Measurements from ENCODE around the gene DTNBP1. TPM values are rescaled to one million over a fixed set of nuclear protein-coding genes. Genes with fewer than 3 reads are reported as not detected.

The DTNBP1 gene
- total and polyA plus RNA-seq, 4 donors, result 26.2 to 37.1 (median 27.6) TPM

DNA sequence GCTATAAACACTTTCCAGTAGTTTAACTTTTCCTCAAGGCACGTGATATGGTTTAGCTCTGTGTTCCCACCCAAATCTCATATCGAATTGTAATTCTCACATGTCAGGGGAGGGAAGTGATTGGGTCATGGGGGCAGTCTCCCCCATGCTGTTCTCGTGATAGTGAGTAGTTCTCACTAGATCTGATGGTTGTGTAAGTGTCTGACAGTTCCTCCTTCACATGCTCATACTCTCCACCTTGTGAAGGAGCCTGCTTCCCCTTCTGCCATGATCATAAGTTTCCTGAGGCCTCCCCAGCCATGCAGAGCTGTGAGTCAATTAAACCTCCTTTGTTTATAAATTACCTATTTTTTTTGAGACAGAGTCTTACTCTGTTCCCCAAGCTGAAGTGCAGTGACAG lies 127.9 kb downstream of the DTNBP1 start:
- 90 to 93% methylated on average over 3 of the region's 3 CpGs for WGBS, 2 donors
- H3K27me3 ChIP-seq (ENCODE audit: control insufficient read depth in 1 of 2, insufficient read depth in 2 of 2, low read length in 1 of 2), result no peaks in the 10 kb centered on the region
- H3K36me3 ChIP-seq (ENCODE audit: control insufficient read depth in 1 of 2, insufficient read depth in 2 of 2, low read length in 1 of 2), result peaks cover 3 to 7% of the 10 kb centered on the region in 2 donors
- no peaks in the 10 kb centered on the region for H3K4me1 ChIP-seq (ENCODE audit: control insufficient read depth in 1 of 2, insufficient read depth in 2 of 2, low read length in 2 of 2)
- intact Hi-C loops (cut with DNase I), result no loop called here
- ATAC-seq (ENCODE audit: low FRiP score) (no peak), DNase-seq (no peak)
- H3K9me3 ChIP-seq (ENCODE audit: control insufficient read depth, low read length), result no peaks in the 10 kb centered on the region
- no peak overlapping the region for H3K27ac ChIP-seq (ENCODE audit: low read depth in 1 of 2, low read length in 2 of 2)
- H3K4me3 ChIP-seq (ENCODE audit: low read length in 2 of 2), result no peak overlapping the region

DNA sequence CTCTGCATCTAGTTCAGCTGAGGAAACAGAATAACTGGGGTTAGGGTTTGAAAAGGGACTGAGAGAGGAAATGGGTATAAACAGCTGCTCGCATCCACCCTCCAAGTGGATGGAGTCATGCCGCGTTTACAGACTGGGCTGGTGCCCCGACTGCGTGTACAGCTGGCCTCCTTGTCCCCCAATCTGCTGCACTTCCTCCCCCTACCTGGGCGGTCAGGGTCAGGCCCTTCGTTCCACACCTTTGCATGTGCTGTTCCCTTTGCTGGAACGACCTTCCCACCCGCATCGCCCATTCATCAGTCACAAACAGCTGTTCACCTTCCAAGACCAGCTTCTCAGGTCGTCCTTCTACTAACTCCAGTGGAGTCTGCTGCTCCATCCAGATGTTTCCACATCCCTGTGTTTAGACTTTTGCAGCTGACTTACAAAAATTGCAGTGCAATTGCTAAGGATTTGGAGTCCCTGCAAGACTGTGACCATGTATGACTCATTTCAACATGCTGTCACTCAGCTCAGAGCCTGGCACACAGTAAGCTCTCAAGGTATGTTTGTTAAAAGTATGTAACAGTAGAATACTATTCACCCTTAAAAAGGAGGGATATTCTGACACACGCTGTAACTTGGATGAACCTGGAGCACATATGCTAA lies 129.3 kb downstream of the DTNBP1 start:
- no peaks in the 10 kb centered on the region for H3K9me3 ChIP-seq (ENCODE audit: control insufficient read depth, low read length)
- intact Hi-C loops (cut with DNase I), result no loop called here
- DNase-seq, result no peak
- H3K36me3 ChIP-seq (ENCODE audit: control insufficient read depth in 1 of 2, insufficient read depth in 2 of 2, low read length in 1 of 2), result peaks cover 3 to 7% of the 10 kb centered on the region in 2 donors
- no peak for ATAC-seq (ENCODE audit: low FRiP score)
- no peaks in the 10 kb centered on the region for H3K27me3 ChIP-seq (ENCODE audit: control insufficient read depth in 1 of 2, insufficient read depth in 2 of 2, low read length in 1 of 2)
- no peak overlapping the region for H3K27ac ChIP-seq (ENCODE audit: low read depth in 1 of 2, low read length in 2 of 2)
- H3K4me3 ChIP-seq (ENCODE audit: low read length in 2 of 2), result no peak overlapping the region
- 89 to 94% methylated on average over 12 of the region's 12 CpGs for WGBS, 2 donors
- no peaks in the 10 kb centered on the region for H3K4me1 ChIP-seq (ENCODE audit: control insufficient read depth in 1 of 2, insufficient read depth in 2 of 2, low read length in 2 of 2)

DNA sequence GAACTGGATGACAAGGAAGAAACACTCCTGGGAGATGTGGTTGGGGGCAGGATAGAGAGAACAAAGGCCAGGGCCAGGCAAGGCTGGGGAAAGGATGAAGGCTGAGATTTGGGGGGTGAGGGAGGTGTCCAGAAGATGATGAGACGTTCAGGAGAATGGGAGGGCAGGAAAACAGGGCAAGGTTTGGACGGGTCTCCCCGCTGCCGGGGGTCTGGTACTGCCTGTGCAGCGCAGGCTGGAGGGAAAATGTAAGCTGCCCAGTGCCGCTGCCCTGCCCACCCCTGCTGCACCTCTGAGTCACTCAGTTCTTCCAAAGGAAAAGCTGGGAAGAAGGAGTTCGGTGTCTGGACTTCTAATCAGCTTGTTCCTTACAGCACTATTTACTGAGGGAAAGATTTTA lies 130.9 kb downstream of the DTNBP1 start:
- H3K27me3 ChIP-seq (ENCODE audit: control insufficient read depth in 1 of 2, insufficient read depth in 2 of 2, low read length in 1 of 2), result no peaks in the 10 kb centered on the region
- no peak for ATAC-seq (ENCODE audit: low FRiP score)
- no peak overlapping the region for H3K27ac ChIP-seq (ENCODE audit: low read depth in 1 of 2, low read length in 2 of 2)
- intact Hi-C loops (cut with DNase I), result no loop called here
- no peaks in the 10 kb centered on the region for H3K9me3 ChIP-seq (ENCODE audit: control insufficient read depth, low read length)
- H3K36me3 ChIP-seq (ENCODE audit: control insufficient read depth in 1 of 2, insufficient read depth in 2 of 2, low read length in 1 of 2), result peaks cover 3 to 7% of the 10 kb centered on the region in 2 donors
- WGBS, 2 donors, result 94 to 97% methylated on average over 7 of the region's 7 CpGs
- H3K4me1 ChIP-seq (ENCODE audit: control insufficient read depth in 1 of 2, insufficient read depth in 2 of 2, low read length in 2 of 2), result no peaks in the 10 kb centered on the region
- DNase-seq, result no peak
- H3K4me3 ChIP-seq (ENCODE audit: low read length in 2 of 2), result no peak overlapping the region

DNA sequence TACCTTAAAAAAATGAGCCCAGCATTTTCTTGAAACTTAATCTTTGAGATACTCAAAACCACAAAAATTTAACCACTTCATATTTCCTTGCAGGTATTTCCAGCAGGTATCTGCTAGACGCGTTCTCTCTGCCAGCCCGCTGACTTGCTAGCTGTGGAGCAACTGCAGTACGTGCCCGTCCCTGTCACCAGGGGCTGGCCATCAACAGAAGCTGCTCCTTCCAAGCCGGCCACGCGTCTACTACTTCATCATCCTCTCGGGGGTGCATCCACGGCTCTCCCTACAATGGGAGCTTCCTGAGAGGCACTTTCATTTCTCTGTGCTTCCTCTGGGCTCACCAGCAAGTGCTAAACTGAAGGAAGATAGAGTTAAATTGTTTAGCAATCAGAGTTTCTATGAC lies 132.4 kb downstream of the DTNBP1 start:
- ATAC-seq (ENCODE audit: low FRiP score), result no peak
- intact Hi-C loops (cut with DNase I), result no loop called here
- H3K27ac ChIP-seq (ENCODE audit: low read depth in 1 of 2, low read length in 2 of 2), result no peak overlapping the region
- no peak overlapping the region for H3K4me3 ChIP-seq (ENCODE audit: low read length in 2 of 2)
- no peaks in the 10 kb centered on the region for H3K27me3 ChIP-seq (ENCODE audit: control insufficient read depth in 1 of 2, insufficient read depth in 2 of 2, low read length in 1 of 2)
- no peaks in the 10 kb centered on the region for H3K4me1 ChIP-seq (ENCODE audit: control insufficient read depth in 1 of 2, insufficient read depth in 2 of 2, low read length in 2 of 2)
- 90 to 95% methylated on average over 10 of the region's 10 CpGs for WGBS, 2 donors
- no peaks in the 10 kb centered on the region for H3K9me3 ChIP-seq (ENCODE audit: control insufficient read depth, low read length)
- no peak for DNase-seq
- peaks cover 4 to 7% of the 10 kb centered on the region in 2 donors for H3K36me3 ChIP-seq (ENCODE audit: control insufficient read depth in 1 of 2, insufficient read depth in 2 of 2, low read length in 1 of 2)

DNA sequence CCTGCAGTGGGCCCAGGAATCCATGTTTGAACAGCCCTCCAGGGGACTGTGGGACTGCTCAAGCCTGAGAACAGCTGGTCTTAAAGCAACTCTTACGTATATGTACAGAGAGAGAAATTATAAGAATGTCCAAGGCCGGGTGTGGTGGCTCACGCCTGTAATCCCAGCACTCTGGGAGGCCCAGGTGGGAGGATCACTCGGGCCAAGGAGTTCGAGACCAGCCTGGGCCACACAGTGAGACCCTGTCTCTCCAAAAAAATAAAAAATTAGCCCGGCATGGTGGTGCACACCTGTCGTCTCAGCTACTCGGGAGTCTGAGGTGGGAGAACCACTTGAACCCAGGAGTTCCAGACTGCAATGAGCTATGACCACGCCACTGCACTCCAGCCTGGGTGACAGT lies 134.0 kb downstream of the DTNBP1 start:
- DNase-seq (no peak), ATAC-seq (ENCODE audit: low FRiP score) (no peak)
- Histone ChIP-seq H3K4me3 (ENCODE audit: low read length in 2 of 2) (no peak overlapping the region), H3K27ac (ENCODE audit: low read depth in 1 of 2, low read length in 2 of 2) (no peak overlapping the region), H3K36me3 (ENCODE audit: control insufficient read depth in 1 of 2, insufficient read depth in 2 of 2, low read length in 1 of 2) (peaks cover 4 to 7% of the 10 kb centered on the region in 2 donors), H3K27me3 (ENCODE audit: control insufficient read depth in 1 of 2, insufficient read depth in 2 of 2, low read length in 1 of 2) (no peaks in the 10 kb centered on the region), H3K9me3 (ENCODE audit: control insufficient read depth, low read length) (no peaks in the 10 kb centered on the region), H3K4me1 (ENCODE audit: control insufficient read depth in 1 of 2, insufficient read depth in 2 of 2, low read length in 2 of 2) (no peaks in the 10 kb centered on the region)
- 98% methylated on average over 9 of the region's 9 CpGs for WGBS, 2 donors
- intact Hi-C loops (cut with DNase I), result no loop called here

DNA sequence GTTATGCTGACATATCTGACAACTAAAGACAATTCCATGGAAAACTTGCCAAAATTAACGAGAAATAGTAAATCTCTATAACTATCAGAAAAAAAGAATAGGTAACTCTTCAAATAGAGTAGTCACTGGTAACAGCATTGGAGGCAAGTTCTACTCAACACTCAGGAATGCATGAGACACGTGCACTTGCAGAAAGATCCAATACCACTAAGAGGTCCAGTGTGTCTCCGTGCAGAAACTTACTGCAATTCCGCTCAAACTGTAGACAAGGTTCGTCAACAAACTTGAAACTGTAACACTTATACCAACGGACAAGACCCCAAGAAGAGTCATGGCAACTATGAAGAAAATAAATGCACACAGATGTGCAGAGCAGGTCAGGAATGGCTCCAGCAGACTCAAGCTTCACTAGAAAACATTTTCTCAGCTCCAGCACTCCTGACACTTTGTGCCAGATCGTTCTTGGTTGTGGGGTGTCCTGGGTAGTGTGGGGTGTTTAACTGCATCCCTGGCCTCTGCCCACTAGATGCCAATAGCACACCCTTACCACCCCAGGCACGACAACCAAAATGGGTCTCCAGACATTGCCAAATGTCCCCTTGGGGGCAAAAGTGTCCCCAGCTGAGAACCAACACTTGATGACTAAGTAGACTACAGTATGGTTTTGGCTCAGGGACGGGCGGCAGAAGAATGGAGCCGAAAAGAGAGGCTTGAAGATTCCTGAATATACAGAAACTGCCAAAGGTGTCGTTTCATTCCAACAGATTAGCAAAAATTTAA lies 134.8 kb downstream of the DTNBP1 start:
- Histone ChIP-seq H3K4me1 (ENCODE audit: control insufficient read depth in 1 of 2, insufficient read depth in 2 of 2, low read length in 2 of 2) (no peaks in the 10 kb centered on the region), H3K36me3 (ENCODE audit: control insufficient read depth in 1 of 2, insufficient read depth in 2 of 2, low read length in 1 of 2) (peaks cover 4 to 9% of the 10 kb centered on the region in 2 donors)

DNA sequence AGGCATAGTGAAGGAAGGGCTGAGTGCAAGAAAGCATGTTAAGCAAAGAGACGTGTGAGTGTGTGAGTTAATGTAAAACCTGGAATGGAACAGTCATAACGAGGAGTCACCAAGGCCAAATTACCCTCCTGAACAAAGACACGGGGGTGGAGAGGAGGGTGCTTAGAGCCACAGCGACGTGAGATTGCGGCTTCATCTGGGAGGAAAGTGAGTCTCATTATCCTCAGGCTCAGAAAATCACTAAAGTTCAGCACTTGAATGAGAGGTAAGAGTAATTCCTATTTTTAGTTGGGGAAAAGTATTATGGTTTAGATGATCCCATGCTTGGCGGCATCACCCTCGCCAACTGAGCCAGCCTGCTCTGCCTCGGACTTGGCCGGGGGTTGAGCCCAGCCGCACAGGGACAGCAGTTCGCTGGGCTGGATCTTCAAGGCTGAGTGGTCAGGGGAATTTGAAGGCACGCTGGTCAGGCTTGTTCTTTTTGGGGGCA lies 136.6 kb downstream of the DTNBP1 start:
- H3K9me3 ChIP-seq (ENCODE audit: control insufficient read depth, low read length), result no peaks in the 10 kb centered on the region
- no peak overlapping the region for H3K4me3 ChIP-seq (ENCODE audit: low read length in 2 of 2)
- no peaks in the 10 kb centered on the region for H3K4me1 ChIP-seq (ENCODE audit: control insufficient read depth in 1 of 2, insufficient read depth in 2 of 2, low read length in 2 of 2)
- WGBS, 2 donors, result 95 to 98% methylated on average over 13 of the region's 13 CpGs
- ATAC-seq (ENCODE audit: low FRiP score) (no peak), DNase-seq (no peak)
- H3K27ac ChIP-seq (ENCODE audit: low read depth in 1 of 2, low read length in 2 of 2), result no peak overlapping the region
- intact Hi-C loops (cut with DNase I), result no loop called here
- H3K27me3 ChIP-seq (ENCODE audit: control insufficient read depth in 1 of 2, insufficient read depth in 2 of 2, low read length in 1 of 2), result no peaks in the 10 kb centered on the region
- peaks cover 4 to 11% of the 10 kb centered on the region in 2 donors for H3K36me3 ChIP-seq (ENCODE audit: control insufficient read depth in 1 of 2, insufficient read depth in 2 of 2, low read length in 1 of 2)

More for the DNA sequence above, 134.8 kb downstream of the DTNBP1 start:
- WGBS, 2 donors, result 93 to 96% methylated on average over 12 of the region's 12 CpGs
- DNase-seq, result no peak
- Histone ChIP-seq H3K4me3 (ENCODE audit: low read length in 2 of 2) (no peak overlapping the region), H3K27ac (ENCODE audit: low read depth in 1 of 2, low read length in 2 of 2) (no peak overlapping the region), H3K27me3 (ENCODE audit: control insufficient read depth in 1 of 2, insufficient read depth in 2 of 2, low read length in 1 of 2) (no peaks in the 10 kb centered on the region), H3K9me3 (ENCODE audit: control insufficient read depth, low read length) (no peaks in the 10 kb centered on the region)
- no peak for ATAC-seq (ENCODE audit: low FRiP score)
- intact Hi-C loops (cut with DNase I), result no loop called here

DNA sequence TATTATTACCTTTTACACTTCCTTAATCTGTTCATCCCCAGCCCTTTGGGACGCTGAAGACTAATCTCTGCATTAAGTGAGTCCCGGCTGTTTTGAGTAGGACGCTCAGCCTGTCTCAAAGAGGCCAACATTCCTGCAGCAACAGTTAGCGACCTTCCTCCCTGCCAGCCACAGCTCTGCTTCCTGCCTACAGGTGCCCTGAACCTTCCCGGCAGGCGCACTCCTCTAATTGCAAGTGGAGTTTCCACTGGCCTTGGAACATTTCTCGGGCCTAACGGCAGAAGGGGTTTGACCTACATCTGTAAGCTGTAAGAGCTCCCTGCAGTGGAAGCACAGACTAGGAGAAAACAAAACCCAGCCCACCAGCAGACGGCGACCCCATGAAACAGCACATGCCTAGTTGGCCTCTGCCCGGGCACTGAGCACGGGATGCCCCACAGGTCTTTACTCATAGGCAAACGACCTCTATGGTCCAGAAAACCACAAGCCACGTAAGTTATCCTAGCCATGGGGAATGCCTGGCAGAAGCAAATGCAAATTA lies 137.9 kb downstream of the DTNBP1 start:
- Histone ChIP-seq H3K4me1 (ENCODE audit: control insufficient read depth in 1 of 2, insufficient read depth in 2 of 2, low read length in 2 of 2) (no peaks in the 10 kb centered on the region), H3K27ac (ENCODE audit: low read depth in 1 of 2, low read length in 2 of 2) (no peak overlapping the region), H3K9me3 (ENCODE audit: control insufficient read depth, low read length) (no peaks in the 10 kb centered on the region), H3K4me3 (ENCODE audit: low read length in 2 of 2) (no peak overlapping the region), H3K36me3 (ENCODE audit: control insufficient read depth in 1 of 2, insufficient read depth in 2 of 2, low read length in 1 of 2) (peaks cover 4% of the 10 kb centered on the region in 2 donors), H3K27me3 (ENCODE audit: control insufficient read depth in 1 of 2, insufficient read depth in 2 of 2, low read length in 1 of 2) (no peaks in the 10 kb centered on the region)
- ATAC-seq (ENCODE audit: low FRiP score) (no peak), DNase-seq (peak in 1 of 2 donors; percentile 65)
- WGBS, 2 donors, result 97 to 98% methylated on average over 14 of the region's 14 CpGs
- intact Hi-C loops (cut with DNase I), result no loop called here
